Lower leg skin (tissue), 3 donors: ENCODE data around the gene ZNF586.
"Not testable (repeated sequence)": the region's sequence is repeated elsewhere in the genome, so short reads cannot be mapped to it uniquely, and the experiment has no call there.

ENCODE experiments used
- CTCF ChIP-seq, 3 donors: fragments of 450-650 bp; IDR thresholded peaks; one replicate each; pipeline ENCODE4 v1.5.1; 2016; ENCODE audit warnings: antibody characterized with exemption in 3 of 3, mild to moderate bottlenecking in 3 of 3, moderate library complexity in 2 of 3
- POLR2A ChIP-seq, 2 donors: fragments of 450-650 bp; IDR thresholded peaks; one replicate each; pipeline ENCODE4 v1.6.1; 2016 to 2017; ENCODE audit warnings: antibody characterized with exemption in 2 of 2, mild to moderate bottlenecking in 1 of 2, moderate library complexity in 1 of 2

- not testable (repeated sequence) for TF ChIP-seq CTCF, POLR2A (IDR thresholded peaks at IDR 0.05)
Observed at GRCh38 chr19:57812975-57813820, 43.7 kb downstream of the ZNF586 start.
